Measurements from ENCODE around the gene CYP27C1.

Gene CYP27C1

DNA sequence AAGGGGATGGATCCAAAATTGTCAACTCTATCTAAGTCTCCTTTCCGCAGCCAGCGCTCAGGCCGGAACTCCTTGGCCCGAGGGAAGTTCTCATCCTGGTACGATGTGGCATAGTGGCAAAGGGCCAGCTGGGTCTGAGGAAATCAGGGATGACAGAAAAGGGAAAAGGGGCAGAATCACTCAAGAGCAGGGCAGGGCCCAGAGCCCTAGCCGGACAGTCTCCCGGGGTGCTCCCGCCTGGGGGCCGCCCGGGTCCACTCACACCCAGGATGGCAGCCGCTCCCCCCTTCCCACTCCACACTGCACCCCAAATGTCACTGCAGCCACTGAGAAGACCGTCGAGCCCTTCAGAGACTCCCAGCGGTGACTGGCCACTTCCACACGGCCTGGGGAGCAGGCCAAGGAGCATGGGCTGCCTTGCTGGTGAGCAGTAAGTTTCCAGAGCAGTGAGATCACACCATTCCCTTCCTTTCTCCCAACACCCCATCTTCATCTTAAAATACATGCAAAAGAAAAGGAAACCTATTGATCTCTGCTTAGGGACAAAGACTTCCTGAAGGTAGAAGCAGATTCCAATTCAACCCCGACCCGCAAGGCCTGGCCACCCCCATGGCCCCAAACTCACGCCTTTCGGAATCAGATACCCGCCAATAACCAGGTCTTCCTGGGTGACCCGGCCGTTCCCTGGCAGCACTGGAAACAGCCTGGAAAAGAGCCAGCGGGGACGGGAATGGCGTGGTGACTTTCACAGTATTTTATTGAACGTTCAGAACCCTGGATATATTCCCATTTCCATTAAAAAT is 26.7 kb downstream of the CYP27C1 start:
- DNase-seq (ENCODE audit: low spot score) = no peak

DNA sequence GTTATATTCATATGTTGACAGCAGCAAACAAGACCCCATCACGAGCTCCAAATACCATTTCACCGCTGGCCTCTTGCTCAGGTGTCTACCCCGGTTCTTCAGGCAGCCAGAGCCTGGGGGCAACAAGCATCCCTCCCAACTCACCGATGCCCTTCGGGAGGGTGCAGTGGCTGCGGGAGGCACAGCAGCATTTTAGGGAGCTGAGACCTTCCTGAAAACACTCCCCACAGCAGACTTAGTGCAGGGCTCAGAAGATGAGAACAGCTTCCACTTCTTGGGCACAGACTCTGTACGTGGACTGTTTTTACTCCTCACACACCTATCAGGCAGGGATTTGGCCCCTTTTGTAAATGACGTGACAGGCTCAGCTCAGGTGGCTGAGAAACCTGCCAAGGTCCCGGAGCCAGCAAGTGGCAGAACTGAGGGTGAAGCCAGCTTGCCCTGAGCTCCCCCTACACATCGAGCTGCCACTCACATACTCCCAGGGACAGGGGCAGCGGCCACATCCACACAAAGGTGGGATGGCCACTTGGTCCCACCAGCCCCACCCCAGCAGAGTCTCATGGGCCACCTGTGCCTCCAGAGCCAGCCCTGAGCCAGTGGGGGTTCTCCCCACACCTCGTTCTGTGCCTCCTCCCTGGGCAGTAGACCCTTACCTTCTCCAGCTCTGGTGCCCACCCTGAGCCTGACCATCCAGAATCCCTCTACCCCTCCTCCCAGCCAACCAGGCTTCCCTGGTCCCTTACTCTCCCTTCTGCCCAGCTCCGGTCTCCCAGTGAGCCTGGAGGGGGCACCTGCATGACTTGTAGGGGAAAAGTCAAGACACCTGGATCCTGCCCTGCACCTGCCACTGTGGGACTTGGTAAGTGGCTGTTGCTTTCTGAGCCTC is 28.5 kb downstream of the CYP27C1 start:
- no peak for DNase-seq (ENCODE audit: low spot score)

DNA sequence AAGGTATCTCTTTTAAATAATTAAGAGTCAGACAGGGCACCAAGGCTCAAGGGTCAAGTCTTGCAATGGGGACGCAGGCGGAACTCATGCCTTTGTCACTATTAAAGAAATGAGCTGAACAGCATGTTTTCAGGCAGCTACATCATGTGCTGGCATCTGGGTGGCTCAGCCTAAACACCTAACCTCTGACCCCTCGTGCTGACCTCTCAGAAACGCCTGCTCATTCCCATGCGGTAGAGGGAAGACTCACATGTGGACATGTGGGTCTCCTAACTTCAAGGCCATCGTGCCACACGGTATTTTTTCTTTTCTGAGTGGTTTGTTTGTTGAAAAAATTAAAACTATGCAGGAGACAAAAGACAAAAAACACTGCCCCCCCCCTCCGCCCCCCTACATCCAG is 31.3 kb downstream of the CYP27C1 start:
- DNase-seq (ENCODE audit: low spot score) = no peak

DNA sequence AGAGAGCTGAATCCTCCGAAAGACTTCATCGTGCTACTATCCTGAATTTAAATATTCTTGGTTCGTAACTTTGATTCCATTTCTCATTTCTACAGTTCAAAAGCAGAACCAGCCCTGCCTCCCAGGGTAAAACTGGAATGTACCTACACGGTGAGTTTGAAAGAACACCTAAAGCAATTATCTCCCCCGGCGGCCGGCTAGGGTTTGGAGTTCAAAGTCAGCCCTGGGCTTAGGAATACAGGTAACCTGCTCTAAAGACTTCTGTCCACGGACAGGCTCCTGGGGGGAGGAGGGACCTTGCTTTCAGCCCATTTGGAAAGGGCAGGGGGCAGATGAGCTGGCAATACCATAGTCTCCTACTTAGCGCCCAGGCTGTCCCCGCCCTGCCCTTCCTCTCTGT is 32.3 kb downstream of the CYP27C1 start:
- no peak for DNase-seq (ENCODE audit: low spot score)

DNA sequence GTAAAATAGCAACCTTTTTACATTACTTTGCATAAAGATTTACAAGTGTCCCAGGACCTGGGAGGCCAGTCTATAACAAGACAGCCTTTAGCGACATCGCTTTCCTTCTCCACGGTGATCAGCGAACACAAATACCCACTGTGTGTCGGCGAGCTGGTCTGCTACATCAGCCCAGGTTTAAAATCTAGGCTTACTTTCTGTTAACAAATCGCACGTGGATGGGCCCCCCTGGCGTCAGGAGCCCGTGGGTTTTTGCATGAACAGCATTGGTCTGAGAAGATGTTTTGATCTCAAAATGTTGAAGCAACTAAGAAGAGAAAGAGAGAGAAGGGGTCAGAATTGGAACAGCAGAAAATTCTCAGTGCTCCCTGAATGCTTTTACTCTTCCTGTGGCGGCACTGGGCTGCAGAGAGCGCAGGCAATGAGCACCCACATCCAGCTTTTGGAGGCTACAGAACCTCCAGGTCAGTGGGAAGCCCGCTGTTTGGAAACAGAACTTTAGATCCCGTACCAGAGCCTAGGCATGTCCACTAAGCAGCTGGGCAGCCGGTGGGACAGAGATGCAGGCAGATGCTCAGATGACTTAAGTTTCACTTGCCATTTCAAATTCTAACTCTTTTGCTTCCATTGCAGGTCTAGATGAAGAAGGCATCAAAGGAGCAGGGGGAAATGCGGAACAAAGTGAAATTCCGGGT is 32.9 kb downstream of the CYP27C1 start:
- no peak for DNase-seq (ENCODE audit: low spot score)

DNA sequence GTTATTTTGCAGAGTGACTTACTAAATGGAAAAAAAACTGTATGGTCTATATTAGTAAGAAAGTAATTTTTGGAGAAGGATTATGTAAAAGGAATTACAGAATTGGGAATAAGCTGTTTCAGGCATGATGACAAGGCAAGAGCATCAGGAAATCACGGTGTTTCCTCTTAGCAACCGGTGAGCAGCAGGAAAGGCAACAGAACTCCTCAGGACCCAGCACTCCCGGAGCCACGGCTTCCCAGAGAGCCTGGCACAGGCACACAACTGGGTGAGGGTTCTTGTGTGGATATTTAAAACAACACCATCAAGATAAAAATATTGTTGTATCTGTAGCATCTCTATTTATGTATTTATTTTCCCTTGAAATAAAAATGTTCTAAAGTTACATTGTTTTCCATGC is 34.4 kb downstream of the CYP27C1 start:
- no peak for DNase-seq (ENCODE audit: low spot score)

DNA sequence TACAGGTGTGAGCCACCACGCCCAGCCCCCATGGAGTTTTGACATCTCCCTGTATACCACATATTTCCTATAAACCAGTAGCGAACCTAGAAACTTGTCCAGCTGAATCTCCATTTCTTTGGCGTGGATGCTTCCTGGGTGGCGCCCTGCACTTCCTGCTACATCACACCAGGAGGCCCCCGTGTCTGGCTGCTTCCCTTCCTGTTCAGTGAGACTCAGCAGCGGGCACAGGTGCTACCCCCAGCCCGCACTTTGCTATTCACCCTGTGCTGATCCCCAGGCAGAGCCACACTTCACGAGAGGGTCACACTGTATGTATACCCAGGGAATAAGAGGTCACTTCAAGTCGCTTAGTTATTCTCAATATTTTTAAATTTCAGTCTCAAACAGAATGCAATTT is 35.0 kb downstream of the CYP27C1 start:
- DNase-seq (ENCODE audit: low spot score) = no peak

DNA sequence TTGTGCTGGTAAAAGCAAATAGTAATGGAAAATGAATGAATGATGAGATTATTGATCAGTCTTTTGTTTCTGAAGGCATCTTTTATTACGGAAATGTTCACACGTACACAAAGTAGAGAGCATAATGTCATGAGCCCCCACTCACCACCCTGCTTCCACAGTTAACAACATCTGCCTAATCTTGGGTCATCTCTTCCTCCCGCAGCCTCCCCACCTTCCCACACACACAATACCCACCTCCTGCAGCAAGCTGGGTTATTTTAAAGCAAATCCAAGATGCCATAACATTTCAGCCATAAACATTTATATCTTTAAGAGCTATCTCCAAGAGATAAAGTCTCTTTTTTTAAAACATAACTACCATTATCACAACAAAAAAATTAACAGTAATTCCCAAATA is 36.3 kb downstream of the CYP27C1 start:
- no peak for DNase-seq (ENCODE audit: low spot score)

DNA sequence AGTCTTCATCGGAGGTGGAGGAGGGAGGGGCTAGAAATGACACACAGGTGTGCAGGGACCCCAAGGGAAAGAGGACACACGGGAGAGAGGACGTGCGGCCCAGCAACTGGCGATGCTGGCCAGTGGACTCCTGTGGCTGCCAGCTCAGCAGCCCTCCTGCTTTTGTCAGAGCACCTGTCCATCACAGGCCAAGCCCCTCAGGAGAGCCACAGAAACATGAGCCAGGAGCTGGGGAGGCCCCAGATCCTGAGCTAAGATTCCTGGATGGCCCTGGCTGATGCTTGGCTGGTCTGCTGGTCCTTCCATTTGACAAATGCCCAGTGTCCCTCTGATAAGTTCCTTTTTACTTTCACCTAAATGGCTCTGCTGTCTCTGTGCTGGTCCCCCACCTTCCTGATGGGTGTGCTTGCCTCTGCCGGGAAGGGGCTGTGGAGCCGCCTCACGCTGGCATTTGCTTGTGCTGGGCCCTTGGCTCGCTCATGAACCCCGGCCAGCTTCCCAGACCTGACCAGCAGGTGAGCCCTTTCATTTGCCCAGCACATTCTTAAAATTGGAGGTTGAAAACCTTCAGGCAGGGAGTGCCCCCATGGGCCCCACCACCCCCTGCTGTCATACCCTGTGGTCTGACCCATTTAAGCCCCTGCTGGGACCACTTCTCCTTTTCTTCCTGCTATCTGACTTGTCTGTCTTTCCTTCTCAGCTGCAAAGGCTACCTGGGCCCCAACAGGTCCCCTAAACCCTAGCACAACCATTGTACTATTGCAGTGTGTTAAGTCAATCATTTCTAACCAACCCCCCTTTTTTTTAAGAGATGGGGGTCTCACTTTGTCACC is 37.3 kb downstream of the CYP27C1 start:
- no peak for DNase-seq (ENCODE audit: low spot score)

DNA sequence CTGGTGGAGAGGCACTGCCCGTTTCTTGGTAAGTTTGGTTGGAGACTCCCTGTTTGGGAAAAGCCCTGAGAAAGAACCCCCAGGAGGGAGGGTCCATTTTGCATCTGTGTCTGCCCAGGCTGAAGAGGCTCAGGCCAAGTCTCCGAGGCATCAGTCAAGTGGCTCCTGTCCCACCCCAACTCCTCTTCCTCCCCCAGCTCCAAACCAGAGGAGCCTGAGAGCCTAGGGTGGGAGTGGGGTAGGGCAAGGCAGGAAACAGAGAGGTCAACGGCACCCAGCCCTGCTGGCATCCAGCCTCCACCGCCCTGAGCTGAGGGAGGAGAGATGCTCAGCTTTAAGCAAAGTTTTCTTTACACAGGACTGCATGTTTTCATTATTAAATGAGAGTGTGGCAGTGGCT is 38.2 kb downstream of the CYP27C1 start:
- no peak for DNase-seq (ENCODE audit: low spot score)

DNA sequence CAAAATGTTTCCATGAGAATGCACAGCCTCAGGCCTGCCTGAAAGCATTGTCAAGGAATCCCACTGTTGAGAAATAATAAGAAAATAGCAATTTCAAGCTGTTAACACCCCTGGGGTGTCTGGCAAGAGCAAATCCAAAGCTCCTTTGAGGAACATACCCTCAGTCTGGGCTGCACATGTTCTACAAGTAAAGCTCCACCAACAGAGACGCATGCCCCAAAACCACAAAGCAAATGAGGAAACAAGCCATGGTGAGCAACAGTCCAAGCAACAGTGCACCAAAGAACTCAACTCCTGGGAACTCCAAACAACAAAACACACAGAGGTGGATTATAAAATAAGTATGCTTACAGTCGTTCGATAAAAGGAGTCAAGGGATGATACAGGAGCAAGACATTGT is 40.3 kb downstream of the CYP27C1 start:
- DNase-seq (ENCODE audit: low spot score) = no peak

DNA sequence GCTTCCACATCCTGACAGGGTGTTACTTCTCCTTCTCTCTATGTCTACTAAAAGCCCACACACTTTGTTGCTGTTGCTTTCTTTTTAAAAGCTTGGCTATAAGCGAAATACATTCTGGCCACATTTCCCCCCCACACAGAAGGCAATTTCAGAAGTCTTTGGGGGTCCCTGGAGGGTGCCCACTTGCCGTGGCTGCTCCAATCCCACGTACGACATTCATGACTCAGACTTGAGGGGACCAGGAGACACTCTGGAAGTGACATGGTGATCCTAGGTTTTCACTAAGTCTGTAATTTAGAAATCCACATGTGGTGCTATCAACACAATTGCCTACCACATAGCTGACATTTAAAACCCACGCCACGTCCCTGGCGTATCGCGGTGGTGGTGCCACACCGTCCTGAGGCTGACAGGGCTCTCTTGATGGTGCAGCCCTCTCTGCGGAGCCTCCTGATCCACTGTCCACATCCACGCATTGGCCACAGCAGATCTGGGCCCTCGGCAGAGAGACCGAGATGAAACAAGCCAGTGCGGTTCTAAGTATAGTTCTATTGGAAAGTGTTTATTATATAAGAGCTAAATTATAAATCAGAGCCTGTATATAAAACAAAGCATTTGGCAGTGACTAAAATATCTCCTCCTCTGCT is 42.4 kb downstream of the CYP27C1 start:
- no peak for DNase-seq (ENCODE audit: low spot score)

DNA sequence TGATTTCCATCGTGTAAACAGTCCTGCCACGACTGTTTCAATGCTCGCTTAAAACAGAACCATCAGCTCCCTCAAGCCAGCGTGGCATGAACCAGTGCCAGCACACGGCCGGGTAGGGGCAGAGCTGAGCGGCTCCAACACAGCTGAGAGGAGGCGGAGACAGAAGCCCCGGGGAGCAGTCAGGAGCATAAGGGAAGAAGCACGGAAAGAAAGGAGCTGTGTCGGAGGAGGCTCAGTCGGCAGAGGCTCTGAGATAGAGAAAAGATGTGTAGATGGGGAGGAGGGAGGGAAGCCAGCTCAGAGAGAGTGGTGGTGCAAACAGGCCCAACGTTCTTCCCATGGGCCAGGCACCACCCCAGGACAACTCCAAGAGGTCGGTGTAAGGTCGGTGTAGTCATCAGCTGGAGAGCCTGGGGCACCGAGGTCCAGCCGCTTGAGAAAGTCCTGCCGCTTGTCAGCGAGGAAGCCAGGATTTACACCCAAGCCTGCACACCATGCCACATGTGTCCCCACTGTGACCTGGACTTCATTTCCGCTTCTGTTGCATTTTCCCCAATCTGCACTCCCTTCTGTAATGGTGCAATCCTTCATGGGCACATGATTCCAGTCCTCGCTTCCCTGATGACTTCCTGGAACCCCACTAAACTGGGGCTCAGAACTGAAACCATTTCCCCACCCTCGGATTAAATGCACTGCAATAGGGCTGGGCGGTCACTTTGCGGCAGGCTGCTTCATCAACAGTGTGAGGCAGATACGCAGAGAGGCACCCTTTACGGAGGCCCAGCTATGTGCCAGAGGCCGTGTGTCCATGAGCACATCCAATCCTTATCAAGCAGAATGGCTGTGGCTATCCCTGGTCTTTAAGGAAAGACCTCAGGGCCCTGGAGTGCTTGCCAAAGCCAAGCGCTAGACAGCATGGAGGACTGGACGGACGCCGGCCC is 43.5 kb downstream of the CYP27C1 start:
- DNase-seq (ENCODE audit: low spot score) = peak; percentile 50

DNA sequence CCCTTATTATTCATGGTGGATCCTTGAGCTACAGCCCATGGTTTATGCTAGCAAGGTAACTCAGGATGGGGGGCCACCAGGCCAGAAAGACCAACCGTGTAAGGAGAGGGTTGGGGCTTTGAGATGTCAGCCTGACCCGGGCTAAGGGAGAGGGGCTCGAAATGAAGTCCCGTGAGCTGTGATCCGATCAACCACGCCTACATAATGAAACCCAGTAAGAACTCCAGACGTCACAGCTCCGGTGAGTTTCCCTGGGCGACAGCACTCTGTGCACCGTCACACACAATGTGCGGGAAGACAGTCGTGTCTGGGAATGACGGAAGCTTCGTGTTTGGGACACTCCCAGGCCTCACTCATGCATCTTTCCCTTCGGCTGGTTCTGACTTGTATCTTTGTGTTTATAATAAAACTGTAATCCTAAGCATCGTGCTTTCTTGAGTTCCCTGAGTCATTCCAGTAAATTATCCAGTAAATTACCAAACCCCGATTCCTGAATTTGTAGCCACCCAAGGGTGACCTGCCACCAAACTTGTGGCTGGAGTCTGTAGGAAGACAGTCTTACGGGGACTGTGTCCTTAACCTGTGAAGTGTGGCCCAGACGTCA is 44.2 kb downstream of the CYP27C1 start:
- DNase-seq (ENCODE audit: low spot score) = no peak

DNA sequence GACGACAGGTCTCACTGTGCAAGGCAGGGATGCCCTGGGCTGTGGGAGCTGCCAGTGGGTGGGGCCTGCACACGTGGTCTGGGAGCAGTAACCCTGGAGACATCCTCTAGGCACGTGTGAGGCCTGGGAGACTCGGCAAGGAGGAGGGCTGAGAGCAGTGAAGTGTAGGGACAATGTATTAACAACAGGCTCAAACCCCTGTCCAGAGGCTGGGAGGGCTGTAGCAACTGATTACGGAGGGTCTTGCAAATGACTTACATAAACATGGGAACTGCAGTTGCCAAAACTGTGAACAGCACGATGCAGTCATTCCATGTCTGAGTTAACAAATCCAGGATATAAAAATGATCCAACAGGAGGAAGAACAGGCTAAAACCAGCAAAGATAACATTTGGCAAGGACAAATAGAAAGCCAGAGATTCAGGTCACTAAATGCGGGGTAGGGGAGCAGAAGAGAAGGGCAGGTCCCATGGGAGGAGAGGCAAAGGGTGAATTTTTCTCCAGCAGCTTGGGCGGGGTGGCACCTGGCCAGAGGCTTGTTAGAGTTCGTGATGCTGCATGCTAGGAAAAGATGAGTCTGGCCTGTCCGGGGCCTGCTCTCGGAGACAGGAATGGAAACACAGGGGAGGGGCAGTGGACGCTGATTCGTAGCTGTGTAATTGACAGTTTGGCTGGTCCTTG is 44.9 kb downstream of the CYP27C1 start:
- DNase-seq (ENCODE audit: low spot score) = no peak

DNA sequence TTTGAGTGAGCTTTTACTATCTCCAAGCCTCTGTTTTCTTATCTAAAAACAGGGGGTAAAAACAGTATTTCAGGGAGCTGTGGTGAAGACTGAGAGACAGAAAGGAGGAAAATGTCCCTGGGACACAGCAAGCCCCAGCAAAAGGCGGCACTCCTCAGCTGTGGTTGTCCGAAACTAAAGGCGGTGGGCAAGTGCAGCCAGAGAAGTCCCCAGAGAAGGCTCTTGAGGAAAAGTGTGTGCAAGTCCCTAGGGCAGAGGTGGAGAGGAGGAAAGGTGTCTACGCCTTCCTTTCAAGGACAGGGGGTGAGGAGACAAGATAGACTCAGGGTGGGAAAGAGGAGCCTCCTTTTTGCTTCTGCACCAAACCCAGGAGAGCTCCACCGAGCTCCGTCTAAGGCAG is 45.5 kb downstream of the CYP27C1 start:
- DNase-seq (ENCODE audit: low spot score) = no peak

DNA sequence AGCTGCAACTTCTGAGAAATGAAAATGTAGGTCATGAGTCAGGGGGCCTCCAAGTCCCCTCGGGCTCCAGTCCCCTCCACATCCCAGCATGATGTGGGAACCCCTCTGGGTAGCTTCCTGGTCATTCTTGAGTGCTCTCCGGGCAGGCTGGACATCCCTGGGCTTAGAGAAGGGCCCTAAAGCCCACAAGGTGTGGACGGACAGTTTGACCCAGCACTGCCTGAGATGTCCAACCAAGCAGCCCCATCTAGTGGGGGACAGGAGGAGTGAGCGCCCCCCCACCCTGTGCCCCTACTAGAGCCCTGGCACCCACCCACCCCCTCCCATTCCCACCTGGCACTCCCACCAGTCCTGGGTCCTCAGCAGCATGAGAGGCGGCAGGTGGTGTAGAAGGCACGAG is 46.0 kb downstream of the CYP27C1 start:
- no peak for DNase-seq (ENCODE audit: low spot score)

DNA sequence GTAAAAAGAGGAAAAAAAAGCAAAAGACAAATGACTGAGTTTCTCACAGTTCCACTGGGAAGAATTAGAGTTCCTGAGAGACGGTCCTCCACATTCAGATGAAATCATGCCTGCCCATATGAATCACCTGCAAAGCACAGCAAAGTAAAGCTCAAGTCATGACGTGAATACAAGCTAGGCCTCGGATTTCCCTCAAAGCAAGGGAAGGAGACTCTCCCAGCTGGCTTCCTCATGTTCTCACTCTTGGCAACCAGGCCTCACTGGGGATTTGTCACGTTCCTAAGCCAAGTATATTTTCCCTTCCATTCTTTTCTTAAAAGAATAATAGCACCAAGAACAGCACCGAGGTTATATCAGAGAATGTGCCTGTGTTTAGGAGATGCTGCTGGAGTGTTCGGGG is 47.0 kb downstream of the CYP27C1 start:
- no peak for DNase-seq (ENCODE audit: low spot score)

DNA sequence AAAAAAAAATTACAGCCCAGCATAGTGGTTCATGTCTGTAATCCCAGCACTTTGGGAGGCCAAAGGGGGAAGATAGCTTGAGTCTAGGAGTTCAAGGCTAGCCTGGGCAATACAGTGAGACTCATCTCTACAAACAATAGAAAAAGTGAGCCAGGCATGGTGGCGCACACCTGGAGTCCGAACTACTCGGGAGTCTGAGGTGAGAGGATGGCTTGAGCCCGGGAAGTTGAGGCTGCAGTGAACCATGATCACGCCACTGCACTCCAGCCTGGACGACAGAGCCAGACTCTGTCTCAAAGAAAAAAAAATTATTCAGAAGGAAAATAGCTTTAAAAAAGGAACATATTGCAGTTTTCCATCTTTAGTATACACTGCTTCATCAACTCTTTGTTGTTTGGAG is 47.8 kb downstream of the CYP27C1 start:
- no peak for DNase-seq (ENCODE audit: low spot score)

All from putamen (tissue), 1 donor.